Breast epithelium (tissue), 3 donors: Measurements from ENCODE around the gene RAMP2.

Experiments
- CTCF ChIP-seq, 3 donors: fragments of 450-650 bp; IDR thresholded peaks; one replicate each; pipeline ENCODE4 v1.5.1; 2016 to 2017; ENCODE audit warnings: antibody characterized with exemption in 3 of 3, mild to moderate bottlenecking in 3 of 3, moderate library complexity in 3 of 3
- POLR2A ChIP-seq: fragments of 450-650 bp; IDR thresholded peaks from one replicate; pipeline ENCODE4 v1.6.1; 2016; ENCODE audit warnings: antibody characterized with exemption, mild to moderate bottlenecking, moderate library complexity
- POLR2AphosphoS5 ChIP-seq, 3 donors: sonication (generic); formaldehyde crosslinking; IDR thresholded peaks; one replicate each; pipeline ENCODE4 v1.6.1; 2017; ENCODE audit warnings: antibody characterized with exemption in 3 of 3

- no peak for TF ChIP-seq CTCF (IDR thresholded peaks at IDR 0.05)
- TF ChIP-seq POLR2A: no peak
- TF ChIP-seq POLR2AphosphoS5 (IDR thresholded peaks at IDR 0.05): peak in 1 of 3 donors; percentile 68
Observed at GRCh38 chr17:42748202-42748907, 12.7 kb upstream of the RAMP2 start.
